Measurements from ENCODE around the gene EPB41L4B. TPM values are rescaled to one million over a fixed set of nuclear protein-coding genes. Genes with fewer than 3 reads are reported as not detected.
"Not testable (repeated sequence)": the region's sequence is repeated elsewhere in the genome, so short reads cannot be mapped to it uniquely, and the experiment has no call there.

The EPB41L4B gene
- total and polyA plus RNA-seq, 9 donors = 6.2 to 14.3 (median 6.8) TPM

GRCh38 chr9:109225629-109226028 is 95.2 kb downstream of the EPB41L4B start:
- Histone ChIP-seq H3K27me3 (ENCODE audit: control insufficient read depth, insufficient read depth, low read length) (peaks cover under 1% of the 10 kb centered on the region), H3K9me3 (replicated peaks; ENCODE audit: control insufficient read depth, low read depth, low read length) (no peaks in the 10 kb centered on the region), H3K27ac (ENCODE audit: low read length) (no peak overlapping the region), H3K4me3 (ENCODE audit: low read length) (no peak overlapping the region), H3K36me3 (ENCODE audit: control insufficient read depth, insufficient read depth, low read length) (no peaks in the 10 kb centered on the region), H3K4me1 (ENCODE audit: control insufficient read depth, insufficient read depth, low read length) (no peaks in the 10 kb centered on the region)
- no CpG with 5 or more reads among the region's 2 CpGs for WGBS (ENCODE audit: insufficient coverage)
- no peak for DNase-seq

- no peak overlapping the region for H3K4me3 ChIP-seq (ENCODE audit: low read length)
- H3K9me3 ChIP-seq (replicated peaks; ENCODE audit: control insufficient read depth, low read depth, low read length) = no peaks in the 10 kb centered on the region
- H3K27ac ChIP-seq (ENCODE audit: low read length) = no peak overlapping the region
- H3K36me3 ChIP-seq (ENCODE audit: control insufficient read depth, insufficient read depth, low read length) = no peaks in the 10 kb centered on the region
- H3K4me1 ChIP-seq (ENCODE audit: control insufficient read depth, insufficient read depth, low read length) = no peaks in the 10 kb centered on the region
- no peak for DNase-seq
- peaks cover 2% of the 10 kb centered on the region for H3K27me3 ChIP-seq (ENCODE audit: control insufficient read depth, insufficient read depth, low read length)
- 45% methylated on average over 3 of the region's 3 CpGs for WGBS (ENCODE audit: insufficient coverage)
Measured at GRCh38 chr9:109224751-109225150, 96.1 kb downstream of the EPB41L4B start.

- H3K4me1 ChIP-seq (ENCODE audit: control insufficient read depth, insufficient read depth, low read length); H3K4me3 ChIP-seq (ENCODE audit: low read length); H3K36me3 ChIP-seq (ENCODE audit: control insufficient read depth, insufficient read depth, low read length); H3K27ac ChIP-seq (ENCODE audit: low read length); DNase-seq; H3K9me3 ChIP-seq (replicated peaks; ENCODE audit: control insufficient read depth, low read depth, low read length); H3K27me3 ChIP-seq (ENCODE audit: control insufficient read depth, insufficient read depth, low read length): not testable (repeated sequence)
- 83% methylated on average over 4 of the region's 4 CpGs for WGBS (ENCODE audit: insufficient coverage)
Measured at GRCh38 chr9:109218242-109218641, 102.6 kb downstream of the EPB41L4B start.

GRCh38 chr9:109214414-109214813 is 106.4 kb downstream of the EPB41L4B start:
- H3K27ac ChIP-seq (ENCODE audit: low read length) = no peak overlapping the region
- no peaks in the 10 kb centered on the region for H3K4me1 ChIP-seq (ENCODE audit: control insufficient read depth, insufficient read depth, low read length)
- DNase-seq = no peak
- no peaks in the 10 kb centered on the region for H3K9me3 ChIP-seq (replicated peaks; ENCODE audit: control insufficient read depth, low read depth, low read length)
- H3K4me3 ChIP-seq (ENCODE audit: low read length) = no peak overlapping the region
- H3K27me3 ChIP-seq (ENCODE audit: control insufficient read depth, insufficient read depth, low read length) = no peaks in the 10 kb centered on the region
- 93% methylated on average over 6 of the region's 6 CpGs for WGBS (ENCODE audit: insufficient coverage)
- no peaks in the 10 kb centered on the region for H3K36me3 ChIP-seq (ENCODE audit: control insufficient read depth, insufficient read depth, low read length)

GRCh38 chr9:109213285-109214121 is 107.4 kb downstream of the EPB41L4B start:
- H3K9me3 ChIP-seq (replicated peaks; ENCODE audit: control insufficient read depth, low read depth, low read length) = no peaks in the 10 kb centered on the region
- H3K4me3 ChIP-seq (ENCODE audit: low read length) = no peak overlapping the region
- no peak overlapping the region for H3K27ac ChIP-seq (ENCODE audit: low read length)
- no peaks in the 10 kb centered on the region for H3K27me3 ChIP-seq (ENCODE audit: control insufficient read depth, insufficient read depth, low read length)
- DNase-seq = no peak
- WGBS (ENCODE audit: insufficient coverage) = 88% methylated on average over 2 of the region's 11 CpGs
- H3K4me1 ChIP-seq (ENCODE audit: control insufficient read depth, insufficient read depth, low read length) = no peaks in the 10 kb centered on the region
- H3K36me3 ChIP-seq (ENCODE audit: control insufficient read depth, insufficient read depth, low read length) = no peaks in the 10 kb centered on the region

GRCh38 chr9:109212768-109213167 is 108.1 kb downstream of the EPB41L4B start:
- H3K9me3 ChIP-seq (replicated peaks; ENCODE audit: control insufficient read depth, low read depth, low read length) = no peaks in the 10 kb centered on the region
- DNase-seq = no peak
- no peaks in the 10 kb centered on the region for H3K27me3 ChIP-seq (ENCODE audit: control insufficient read depth, insufficient read depth, low read length)
- WGBS (ENCODE audit: insufficient coverage) = 78% methylated on average over 4 of the region's 4 CpGs
- no peaks in the 10 kb centered on the region for H3K4me1 ChIP-seq (ENCODE audit: control insufficient read depth, insufficient read depth, low read length)
- no peaks in the 10 kb centered on the region for H3K36me3 ChIP-seq (ENCODE audit: control insufficient read depth, insufficient read depth, low read length)
- H3K27ac ChIP-seq (ENCODE audit: low read length) = no peak overlapping the region
- no peak overlapping the region for H3K4me3 ChIP-seq (ENCODE audit: low read length)

GRCh38 chr9:109206670-109207069 is 114.2 kb downstream of the EPB41L4B start:
- Histone ChIP-seq H3K9me3 (replicated peaks; ENCODE audit: control insufficient read depth, low read depth, low read length) (no peaks in the 10 kb centered on the region), H3K4me3 (ENCODE audit: low read length) (no peak overlapping the region), H3K27me3 (ENCODE audit: control insufficient read depth, insufficient read depth, low read length) (no peaks in the 10 kb centered on the region), H3K36me3 (ENCODE audit: control insufficient read depth, insufficient read depth, low read length) (no peaks in the 10 kb centered on the region), H3K4me1 (ENCODE audit: control insufficient read depth, insufficient read depth, low read length) (no peaks in the 10 kb centered on the region), H3K27ac (ENCODE audit: low read length) (no peak overlapping the region)
- 90% methylated on average over 2 of the region's 2 CpGs for WGBS (ENCODE audit: insufficient coverage)
- DNase-seq = no peak

- H3K27me3 ChIP-seq (ENCODE audit: control insufficient read depth, insufficient read depth, low read length) = no peaks in the 10 kb centered on the region
- H3K27ac ChIP-seq (ENCODE audit: low read length) = no peak overlapping the region
- no peaks in the 10 kb centered on the region for H3K9me3 ChIP-seq (replicated peaks; ENCODE audit: control insufficient read depth, low read depth, low read length)
- H3K4me3 ChIP-seq (ENCODE audit: low read length) = no peak overlapping the region
- no peaks in the 10 kb centered on the region for H3K36me3 ChIP-seq (ENCODE audit: control insufficient read depth, insufficient read depth, low read length)
- no peak for DNase-seq
- WGBS (ENCODE audit: insufficient coverage) = 57% methylated on average over 1 of the region's 1 CpG
- no peaks in the 10 kb centered on the region for H3K4me1 ChIP-seq (ENCODE audit: control insufficient read depth, insufficient read depth, low read length)
Measured at GRCh38 chr9:109205526-109205925, 115.3 kb downstream of the EPB41L4B start.

GRCh38 chr9:109203761-109204360 is 117.0 kb downstream of the EPB41L4B start:
- Histone ChIP-seq H3K4me1 (ENCODE audit: control insufficient read depth, insufficient read depth, low read length) (no peaks in the 10 kb centered on the region), H3K27ac (ENCODE audit: low read length) (no peak overlapping the region), H3K27me3 (ENCODE audit: control insufficient read depth, insufficient read depth, low read length) (no peaks in the 10 kb centered on the region), H3K36me3 (ENCODE audit: control insufficient read depth, insufficient read depth, low read length) (no peaks in the 10 kb centered on the region), H3K9me3 (replicated peaks; ENCODE audit: control insufficient read depth, low read depth, low read length) (no peaks in the 10 kb centered on the region), H3K4me3 (ENCODE audit: low read length) (no peak overlapping the region)
- DNase-seq = no peak
- WGBS (ENCODE audit: insufficient coverage) = 70% methylated on average over 1 of the region's 4 CpGs

- 69% methylated on average over 3 of the region's 5 CpGs for WGBS (ENCODE audit: insufficient coverage)
- DNase-seq = no peak
- no peak overlapping the region for H3K4me3 ChIP-seq (ENCODE audit: low read length)
- no peaks in the 10 kb centered on the region for H3K9me3 ChIP-seq (replicated peaks; ENCODE audit: control insufficient read depth, low read depth, low read length)
- H3K27ac ChIP-seq (ENCODE audit: low read length) = no peak overlapping the region
- H3K4me1 ChIP-seq (ENCODE audit: control insufficient read depth, insufficient read depth, low read length) = no peaks in the 10 kb centered on the region
- no peaks in the 10 kb centered on the region for H3K27me3 ChIP-seq (ENCODE audit: control insufficient read depth, insufficient read depth, low read length)
- no peaks in the 10 kb centered on the region for H3K36me3 ChIP-seq (ENCODE audit: control insufficient read depth, insufficient read depth, low read length)
Measured at GRCh38 chr9:109199676-109200075, 121.2 kb downstream of the EPB41L4B start.
